ENCODE measurements around the gene DUSP12. TPM values are rescaled to one million over a fixed set of nuclear protein-coding genes. Genes with fewer than 3 reads are reported as not detected.

The DUSP12 gene
- total RNA-seq, 2 donors from 2014 or later, result 17.3 to 27.9 TPM

DNA sequence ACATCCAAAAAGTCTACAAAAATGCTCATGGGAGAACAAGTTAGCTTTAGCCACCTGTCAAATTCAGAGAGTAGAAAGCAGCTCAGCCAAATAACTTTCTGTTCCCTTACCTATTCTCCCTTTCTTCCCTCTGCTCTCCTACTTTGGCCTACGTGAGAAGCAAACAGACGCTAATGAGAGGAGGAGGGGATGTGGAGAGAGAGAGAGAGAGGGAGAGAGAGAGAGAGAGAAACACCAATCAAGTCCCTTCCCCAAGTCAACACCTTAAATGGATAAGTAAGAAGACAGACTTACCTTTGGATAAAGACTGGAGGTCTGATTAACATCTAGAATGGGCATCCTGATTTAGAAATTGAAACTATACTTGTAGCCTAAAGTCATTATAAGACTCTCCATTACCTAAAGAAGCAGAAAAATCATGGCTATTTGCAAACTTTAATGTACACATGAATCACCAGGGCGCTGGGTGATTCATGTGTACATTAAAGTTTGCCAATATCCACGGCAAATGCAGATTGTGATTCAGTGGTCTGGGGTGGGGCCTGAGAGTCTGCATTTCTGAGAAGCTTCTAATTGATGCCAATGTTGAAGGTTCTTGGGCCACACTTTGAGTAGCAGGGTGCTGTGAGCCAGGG, 13.1 kb upstream of the DUSP12 start:
- ATAC-seq (ENCODE audit: insufficient number of reproducible peaks, low FRiP score, low read depth) (no peak), DNase-seq (ENCODE audit: low spot score) (no peak)
- no peak for TF ChIP-seq CTCF (IDR thresholded peaks at IDR 0.05)
- Histone ChIP-seq H3K27me3 (replicated peaks; ENCODE audit: insufficient read depth) (no peaks in the 10 kb centered on the region), H3K27ac (no peak overlapping the region), H3K36me3 (no peaks in the 10 kb centered on the region), H3K9me3 (no peaks in the 10 kb centered on the region), H3K4me1 (ENCODE audit: control insufficient read depth in 1 of 2, low read depth in 2 of 2) (no peaks in the 10 kb centered on the region), H3K4me3 (no peak overlapping the region)

GRCh38 chr1:161737625-161738024, 12.0 kb upstream of the DUSP12 start:
- H3K27ac ChIP-seq, result no peak overlapping the region
- DNase-seq (ENCODE audit: low spot score) (no peak), ATAC-seq (ENCODE audit: insufficient number of reproducible peaks, low FRiP score, low read depth) (no peak)
- no peak for TF ChIP-seq CTCF (IDR thresholded peaks at IDR 0.05)
- H3K4me1 ChIP-seq (ENCODE audit: control insufficient read depth in 1 of 2, low read depth in 2 of 2), result no peaks in the 10 kb centered on the region
- no peaks in the 10 kb centered on the region for H3K36me3 ChIP-seq
- no peak overlapping the region for H3K4me3 ChIP-seq
- no peaks in the 10 kb centered on the region for H3K27me3 ChIP-seq (replicated peaks; ENCODE audit: insufficient read depth)
- no peaks in the 10 kb centered on the region for H3K9me3 ChIP-seq

DNA sequence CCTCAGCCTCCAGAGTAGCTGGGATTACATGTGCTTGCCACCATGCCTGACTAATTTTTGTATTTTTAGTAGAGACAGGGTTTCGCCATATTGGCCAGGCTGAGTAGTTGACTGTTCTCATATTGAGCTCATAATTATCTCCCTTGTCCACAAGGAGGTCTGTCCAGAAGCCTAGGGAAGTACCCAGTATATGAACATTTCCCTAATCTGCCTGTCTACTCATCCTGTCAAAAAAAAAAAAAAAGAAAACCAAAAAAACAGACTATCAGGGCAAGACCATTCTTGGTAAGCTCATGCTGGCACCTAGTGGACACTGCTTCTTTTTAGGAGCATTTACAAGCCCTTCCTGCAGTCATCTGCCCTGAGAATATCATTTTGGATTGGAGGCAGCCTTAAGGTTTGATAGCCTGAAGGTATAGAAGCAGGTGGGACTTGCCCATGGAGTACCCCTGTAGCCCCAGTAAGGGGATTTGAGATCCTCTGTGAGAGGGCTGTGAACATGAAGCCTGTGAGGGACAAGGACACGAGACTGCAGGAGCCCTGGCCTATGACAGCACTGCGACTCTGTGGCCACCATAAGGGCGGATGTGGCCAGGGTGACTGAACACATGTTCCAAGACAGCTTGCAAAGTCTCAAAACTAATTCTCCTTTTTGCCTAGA, 10.8 kb upstream of the DUSP12 start:
- ATAC-seq (ENCODE audit: insufficient number of reproducible peaks, low FRiP score, low read depth) (no peak), DNase-seq (ENCODE audit: low spot score) (no peak)
- Histone ChIP-seq H3K9me3 (no peaks in the 10 kb centered on the region), H3K27me3 (replicated peaks; ENCODE audit: insufficient read depth) (no peaks in the 10 kb centered on the region), H3K36me3 (no peaks in the 10 kb centered on the region), H3K4me1 (ENCODE audit: control insufficient read depth in 1 of 2, low read depth in 2 of 2) (no peaks in the 10 kb centered on the region), H3K4me3 (no peak overlapping the region), H3K27ac (peak overlapping the region in 1 of 2 donors; percentile 19)
- no peak for TF ChIP-seq CTCF (IDR thresholded peaks at IDR 0.05)

DNA sequence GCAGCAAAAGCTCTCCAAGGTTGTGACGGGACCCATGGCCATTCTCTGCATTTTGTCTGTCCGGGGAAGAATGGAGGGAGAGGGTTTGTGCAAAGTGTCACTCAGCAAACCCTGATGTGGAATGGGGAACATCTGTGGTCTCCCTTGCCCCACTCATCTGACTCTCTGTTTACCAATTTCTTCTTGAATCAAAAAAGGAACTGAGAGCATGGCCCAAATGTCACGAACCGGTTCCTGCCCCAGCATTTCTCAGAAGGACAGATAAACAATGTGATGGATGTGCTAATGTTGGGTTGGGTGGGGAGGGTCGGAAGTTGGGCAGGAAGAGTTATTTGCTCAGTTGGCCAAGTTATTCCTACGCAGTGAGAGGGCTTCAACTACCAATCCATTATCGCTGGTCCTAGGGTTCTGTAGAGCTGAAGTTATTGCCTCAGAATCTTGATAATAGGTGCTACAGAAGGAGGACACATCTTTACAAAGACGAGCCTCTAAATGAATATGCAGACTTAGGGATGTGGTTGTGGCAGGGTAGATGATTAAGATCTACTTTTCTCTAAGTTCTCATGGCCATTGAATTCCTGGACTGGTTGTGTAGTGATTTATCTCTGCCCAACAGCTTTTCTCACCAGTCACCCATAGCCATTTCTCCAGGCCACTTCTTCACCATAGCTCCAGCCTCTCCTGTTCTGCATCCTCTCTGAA, 9.6 kb upstream of the DUSP12 start:
- H3K9me3 ChIP-seq, result no peaks in the 10 kb centered on the region
- no peaks in the 10 kb centered on the region for H3K4me1 ChIP-seq (ENCODE audit: control insufficient read depth in 1 of 2, low read depth in 2 of 2)
- H3K27me3 ChIP-seq (replicated peaks; ENCODE audit: insufficient read depth), result no peaks in the 10 kb centered on the region
- H3K4me3 ChIP-seq, result no peak overlapping the region
- TF ChIP-seq CTCF (IDR thresholded peaks at IDR 0.05), result no peak
- ATAC-seq (ENCODE audit: insufficient number of reproducible peaks, low FRiP score, low read depth) (no peak), DNase-seq (ENCODE audit: low spot score) (no peak)
- no peak overlapping the region for H3K27ac ChIP-seq
- no peaks in the 10 kb centered on the region for H3K36me3 ChIP-seq

DNA sequence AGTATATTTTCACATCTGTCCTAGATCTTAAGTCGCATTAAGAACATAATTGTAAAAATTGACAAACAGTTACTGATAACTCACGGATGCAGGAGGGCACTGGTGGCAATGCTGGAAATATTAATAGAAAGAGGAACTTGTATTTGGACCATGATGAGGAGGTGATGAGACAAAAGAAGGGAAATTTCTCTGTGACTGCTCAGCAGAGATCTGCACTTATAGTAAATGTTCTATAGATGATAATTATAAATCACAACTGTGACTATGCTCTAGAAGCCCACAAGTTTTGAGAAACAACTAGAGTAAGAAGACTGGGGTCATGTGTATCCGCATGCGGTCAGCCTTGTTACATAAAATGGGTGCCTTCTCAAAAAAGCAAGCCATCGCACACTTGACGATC, 8.7 kb upstream of the DUSP12 start:
- Histone ChIP-seq H3K36me3 (no peaks in the 10 kb centered on the region), H3K4me1 (ENCODE audit: control insufficient read depth in 1 of 2, low read depth in 2 of 2) (no peaks in the 10 kb centered on the region), H3K9me3 (no peaks in the 10 kb centered on the region), H3K27ac (no peak overlapping the region), H3K27me3 (replicated peaks; ENCODE audit: insufficient read depth) (no peaks in the 10 kb centered on the region), H3K4me3 (no peak overlapping the region)
- DNase-seq (ENCODE audit: low spot score), result no peak
- no peak for ATAC-seq (ENCODE audit: insufficient number of reproducible peaks, low FRiP score, low read depth)
- TF ChIP-seq CTCF (IDR thresholded peaks at IDR 0.05), result no peak

Measured in thoracic aorta (tissue), 2 donors.